Ishikawa (cell line): Measurements from ENCODE around the gene FOS.

Experiments
- CEBPB ChIP-seq: IDR thresholded peaks from 2 replicates; pipeline ENCODE4 v1.6.1; 2012
- CREB1 ChIP-seq: IDR thresholded peaks from 2 replicates; pipeline ENCODE4 v1.6.1; 2012; ENCODE audit warnings: low read depth
- EGR1 ChIP-seq: IDR thresholded peaks from 2 replicates; pipeline ENCODE4 v1.6.1; 2012
- EP300 ChIP-seq: IDR thresholded peaks from 2 replicates; pipeline ENCODE4 v1.6.1; 2012; ENCODE audit warnings: borderline replicate concordance
- FOXM1 ChIP-seq: IDR thresholded peaks from 2 replicates; pipeline ENCODE4 v1.6.1; 2012; ENCODE audit warnings: low read depth, borderline replicate concordance
- NFIC ChIP-seq: IDR thresholded peaks from 2 replicates; pipeline ENCODE4 v1.6.1; 2012
- RAD21 ChIP-seq: IDR thresholded peaks from 2 replicates; pipeline ENCODE4 v1.6.1; 2012; ENCODE audit warnings: low read depth
- TAF1 ChIP-seq: IDR thresholded peaks from 2 replicates; pipeline ENCODE4 v1.6.1; 2012; ENCODE audit warnings: low read depth, mild to moderate bottlenecking
- TCF12 ChIP-seq: IDR thresholded peaks from 2 replicates; pipeline ENCODE4 v1.6.1; 2012; ENCODE audit warnings: low read depth
- TEAD4 ChIP-seq: IDR thresholded peaks from 2 replicates; pipeline ENCODE4 v1.6.1; 2012
- YY1 ChIP-seq: IDR thresholded peaks from 2 replicates; pipeline ENCODE4 v1.6.1; 2012; ENCODE audit warnings: low read depth
- ZBTB7A ChIP-seq: IDR thresholded peaks from 2 replicates; pipeline ENCODE4 v1.6.1; 2012; ENCODE audit warnings: low read depth
- TF ChIP-seq, protein P1 (sequence below): IDR thresholded peaks from 2 replicates; pipeline ENCODE4 v1.6.1; 2012
- TF ChIP-seq, protein P2 (sequence below): IDR thresholded peaks from 2 replicates; pipeline ENCODE4 v1.6.1; 2012; ENCODE audit warnings: low read depth, mild to moderate bottlenecking
- TF ChIP-seq, protein P3 (sequence below): IDR thresholded peaks from 2 replicates; pipeline ENCODE4 v1.6.1; 2012

Gene FOS

DNA sequence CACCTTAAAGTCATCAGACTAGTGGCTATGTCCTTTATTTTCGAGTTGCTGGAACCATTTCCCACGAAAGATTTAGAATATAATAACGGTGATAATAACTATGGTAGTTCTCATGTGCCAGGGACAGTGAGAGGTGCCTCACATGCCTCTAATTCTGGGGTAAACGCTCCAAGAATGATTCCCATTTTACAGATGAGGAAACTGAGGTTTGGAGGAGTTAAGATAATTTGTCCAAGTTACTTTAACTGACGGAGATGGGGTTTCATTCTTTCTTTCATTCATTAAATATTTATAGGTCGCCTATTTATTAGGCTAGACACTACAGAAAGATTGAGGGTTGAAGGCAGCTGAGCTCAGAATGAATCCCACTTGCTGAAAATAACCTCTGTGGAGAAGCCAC, 30.7 kb upstream of the FOS start:
- TF ChIP-seq TAF1 (no peak), NFIC (no peak), YY1 (no peak), EGR1 (no peak), TEAD4 (no peak), CEBPB (no peak), CREB1 (no peak), ZBTB7A (no peak), EP300 (no peak), TCF12 (no peak), RAD21 (no peak), FOXM1 (no peak)
- TF ChIP-seq, protein P1, sequence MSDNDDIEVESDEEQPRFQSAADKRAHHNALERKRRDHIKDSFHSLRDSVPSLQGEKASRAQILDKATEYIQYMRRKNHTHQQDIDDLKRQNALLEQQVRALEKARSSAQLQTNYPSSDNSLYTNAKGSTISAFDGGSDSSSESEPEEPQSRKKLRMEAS: no peak
- TF ChIP-seq, protein P2, sequence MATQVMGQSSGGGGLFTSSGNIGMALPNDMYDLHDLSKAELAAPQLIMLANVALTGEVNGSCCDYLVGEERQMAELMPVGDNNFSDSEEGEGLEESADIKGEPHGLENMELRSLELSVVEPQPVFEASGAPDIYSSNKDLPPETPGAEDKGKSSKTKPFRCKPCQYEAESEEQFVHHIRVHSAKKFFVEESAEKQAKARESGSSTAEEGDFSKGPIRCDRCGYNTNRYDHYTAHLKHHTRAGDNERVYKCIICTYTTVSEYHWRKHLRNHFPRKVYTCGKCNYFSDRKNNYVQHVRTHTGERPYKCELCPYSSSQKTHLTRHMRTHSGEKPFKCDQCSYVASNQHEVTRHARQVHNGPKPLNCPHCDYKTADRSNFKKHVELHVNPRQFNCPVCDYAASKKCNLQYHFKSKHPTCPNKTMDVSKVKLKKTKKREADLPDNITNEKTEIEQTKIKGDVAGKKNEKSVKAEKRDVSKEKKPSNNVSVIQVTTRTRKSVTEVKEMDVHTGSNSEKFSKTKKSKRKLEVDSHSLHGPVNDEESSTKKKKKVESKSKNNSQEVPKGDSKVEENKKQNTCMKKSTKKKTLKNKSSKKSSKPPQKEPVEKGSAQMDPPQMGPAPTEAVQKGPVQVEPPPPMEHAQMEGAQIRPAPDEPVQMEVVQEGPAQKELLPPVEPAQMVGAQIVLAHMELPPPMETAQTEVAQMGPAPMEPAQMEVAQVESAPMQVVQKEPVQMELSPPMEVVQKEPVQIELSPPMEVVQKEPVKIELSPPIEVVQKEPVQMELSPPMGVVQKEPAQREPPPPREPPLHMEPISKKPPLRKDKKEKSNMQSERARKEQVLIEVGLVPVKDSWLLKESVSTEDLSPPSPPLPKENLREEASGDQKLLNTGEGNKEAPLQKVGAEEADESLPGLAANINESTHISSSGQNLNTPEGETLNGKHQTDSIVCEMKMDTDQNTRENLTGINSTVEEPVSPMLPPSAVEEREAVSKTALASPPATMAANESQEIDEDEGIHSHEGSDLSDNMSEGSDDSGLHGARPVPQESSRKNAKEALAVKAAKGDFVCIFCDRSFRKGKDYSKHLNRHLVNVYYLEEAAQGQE: no peak
- TF ChIP-seq, protein P3, sequence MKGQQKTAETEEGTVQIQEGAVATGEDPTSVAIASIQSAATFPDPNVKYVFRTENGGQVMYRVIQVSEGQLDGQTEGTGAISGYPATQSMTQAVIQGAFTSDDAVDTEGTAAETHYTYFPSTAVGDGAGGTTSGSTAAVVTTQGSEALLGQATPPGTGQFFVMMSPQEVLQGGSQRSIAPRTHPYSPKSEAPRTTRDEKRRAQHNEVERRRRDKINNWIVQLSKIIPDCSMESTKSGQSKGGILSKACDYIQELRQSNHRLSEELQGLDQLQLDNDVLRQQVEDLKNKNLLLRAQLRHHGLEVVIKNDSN: no peak

DNA sequence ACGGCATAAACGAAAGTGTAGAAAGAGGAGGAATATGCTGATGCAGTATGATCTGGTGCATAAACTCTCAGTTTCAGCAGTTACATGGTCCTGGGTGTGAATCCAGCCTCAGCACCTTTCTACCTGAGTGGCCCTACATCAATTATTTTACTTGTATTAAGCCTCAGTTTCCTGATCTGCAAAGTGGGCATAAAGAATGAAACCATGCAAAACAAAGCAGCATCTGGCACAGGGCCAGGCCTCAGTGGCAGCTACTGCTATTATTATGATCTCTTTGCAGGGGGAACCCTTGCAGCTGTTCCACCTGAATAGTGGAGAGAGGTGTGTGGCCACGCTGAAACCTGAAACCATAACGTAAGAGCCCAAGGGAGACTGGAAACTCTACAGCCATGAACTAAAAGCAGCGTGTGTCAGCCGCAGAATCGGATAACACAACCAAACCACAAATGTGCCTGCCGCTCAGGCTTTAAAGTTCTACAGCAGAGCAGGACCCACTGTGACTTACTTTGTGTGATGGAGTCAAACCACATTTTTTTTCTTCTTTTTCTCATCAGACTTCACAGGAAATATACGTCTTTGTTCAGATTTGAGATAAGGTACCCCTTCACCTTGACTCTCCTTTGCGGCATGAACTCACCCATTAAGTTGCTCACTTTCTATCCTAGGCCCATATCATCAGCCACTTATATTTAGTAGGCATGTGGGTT, 29.2 kb upstream of the FOS start:
- TF ChIP-seq FOXM1 (no peak), NFIC (peak; percentile 90), TCF12 (peak; percentile 58), RAD21 (no peak; the same call in 1 of the 2 replicates), CREB1 (no peak), CEBPB (peak; percentile 47; the same call in 1 of the 2 replicates), EGR1 (no peak)
- TF ChIP-seq, protein P1: no peak; the same call in 1 of the 2 replicates
- TF ChIP-seq, protein P3: no peak

- TF ChIP-seq TEAD4: no peak
These were observed 28.7 kb upstream of the FOS start for GRCh38 chr14:75249958-75250336.

- no peak for TF ChIP-seq TAF1
These were observed 27.8 kb upstream of the FOS start for GRCh38 chr14:75250800-75251199.

DNA sequence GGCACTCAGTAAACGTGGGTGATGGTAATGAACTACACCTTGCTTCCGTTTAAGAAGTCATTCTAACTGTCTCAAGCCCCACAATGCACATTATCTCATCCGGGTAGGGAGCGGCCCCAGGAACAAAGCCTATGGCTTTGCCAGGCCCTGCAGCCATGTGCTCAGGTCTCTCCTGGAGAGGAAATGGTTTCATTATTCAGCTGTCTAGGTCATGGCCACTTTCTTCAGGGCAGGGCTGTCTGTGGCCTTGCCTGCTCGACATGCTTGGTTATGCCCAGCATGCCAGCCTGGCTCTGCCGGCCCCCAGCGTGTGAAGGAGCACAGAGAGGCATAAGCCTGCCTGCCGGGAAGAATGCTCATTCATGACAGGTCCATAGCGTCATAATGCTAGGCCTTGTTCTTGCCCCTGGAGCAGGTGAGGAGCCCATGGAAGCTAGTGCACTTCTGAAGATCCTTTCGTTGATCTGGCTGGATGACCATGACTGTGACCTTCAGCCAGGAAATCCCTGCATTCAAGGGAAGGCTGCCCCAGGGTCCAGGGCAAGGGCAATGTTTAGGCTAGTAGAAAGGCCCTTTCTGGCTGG, 26.3 kb upstream of the FOS start:
- TF ChIP-seq, protein P1: no peak; the same call in none of the 2 replicates
- TF ChIP-seq EP300: no peak
- no peak for TF ChIP-seq NFIC
- TF ChIP-seq FOXM1: no peak
- no peak for TF ChIP-seq CREB1
- no peak for TF ChIP-seq TCF12
- no peak for TF ChIP-seq ZBTB7A
- no peak for TF ChIP-seq CEBPB
- TF ChIP-seq EGR1: no peak
- no peak for TF ChIP-seq RAD21
- no peak for TF ChIP-seq TAF1

- TF ChIP-seq EGR1 (no peak), FOXM1 (no peak), CEBPB (no peak), TEAD4 (no peak), CREB1 (no peak), NFIC (no peak)
- TF ChIP-seq, protein P1: no peak
- TF ChIP-seq, protein P3: no peak
These were observed 24.2 kb upstream of the FOS start for GRCh38 chr14:75254381-75254822.
